ENCODE results near the gene KRTAP1-3. TPM values are rescaled to one million over a fixed set of nuclear protein-coding genes. Genes with fewer than 3 reads are reported as not detected.
"Not testable (repeated sequence)": the region's sequence is repeated elsewhere in the genome, so short reads cannot be mapped to it uniquely, and the experiment has no call there.

KRTAP1-3 gene
- total RNA-seq, 2 donors from 2014 or later, result not detected

DNA sequence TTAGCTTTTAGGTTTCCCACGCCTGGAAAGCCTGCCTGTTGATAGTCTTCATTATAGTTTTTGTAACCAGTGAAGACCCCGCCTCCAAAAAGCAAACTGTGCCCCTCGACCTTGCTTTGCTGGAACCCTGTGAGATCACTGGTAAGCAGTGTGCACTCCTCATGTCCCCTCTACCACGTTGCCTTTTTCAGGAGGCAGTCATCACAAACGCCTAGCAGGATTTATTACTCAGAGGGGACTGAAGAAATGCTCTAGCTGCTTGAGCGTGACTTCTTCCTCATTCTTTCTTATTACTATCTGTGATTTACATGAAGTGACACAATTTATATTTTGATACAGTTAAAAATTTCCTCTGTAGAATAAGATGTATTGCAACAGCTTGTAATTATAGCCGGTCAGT, 19.2 kb downstream of the KRTAP1-3 start:
- no peak for DNase-seq (ENCODE audit: low spot score)
- intact Hi-C loops (cut with DNase I), result no loop called here

DNA sequence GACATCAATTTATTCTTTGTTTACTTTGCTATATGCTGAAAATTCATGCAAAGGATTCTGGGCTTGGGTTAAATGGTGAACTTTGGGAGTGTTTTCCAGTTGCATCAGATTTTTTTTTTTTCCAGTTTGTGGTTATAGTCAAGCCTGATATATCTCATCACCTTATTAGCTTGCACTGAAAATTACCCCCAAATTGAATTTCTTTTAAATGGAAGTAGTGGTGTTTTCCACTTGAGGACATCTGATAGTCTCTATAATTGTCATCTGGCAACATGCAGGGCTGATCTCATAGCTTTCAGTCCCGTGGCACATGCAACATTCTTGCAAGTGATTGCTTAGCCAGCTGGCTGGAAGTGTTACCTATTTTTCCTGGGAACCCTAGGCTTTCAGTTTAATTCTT, 21.1 kb downstream of the KRTAP1-3 start:
- intact Hi-C loops (cut with DNase I), result no loop called here

DNA sequence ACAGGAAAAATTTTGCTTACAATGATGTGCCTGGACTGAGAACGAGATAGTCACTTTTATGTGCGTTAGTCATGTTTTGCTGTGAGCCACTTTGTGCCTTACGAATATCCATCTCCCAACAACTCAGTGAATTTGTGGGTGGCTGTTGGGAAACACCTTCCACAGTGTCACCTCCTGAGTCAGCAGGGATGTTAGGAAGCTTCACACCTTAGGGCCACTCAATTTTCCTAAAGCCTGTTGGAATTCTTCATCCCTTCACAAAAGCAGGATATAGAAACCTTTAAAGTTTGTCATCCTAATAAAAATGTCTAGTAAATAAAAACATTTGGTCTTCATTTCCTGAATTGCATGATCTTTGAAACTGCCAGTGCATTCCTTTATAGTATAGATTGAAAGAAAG, 21.5 kb downstream of the KRTAP1-3 start:
- no peak for DNase-seq (ENCODE audit: low spot score)

More for the DNA sequence above, 21.1 kb downstream of the KRTAP1-3 start:
- DNase-seq (ENCODE audit: low spot score), result no peak

GRCh38 chr17:41012326-41013120, 22.2 kb downstream of the KRTAP1-3 start:
- no peak for DNase-seq (ENCODE audit: low spot score)
- intact Hi-C loops (cut with DNase I), result no loop called here

More for the DNA sequence above, 21.5 kb downstream of the KRTAP1-3 start:
- intact Hi-C loops (cut with DNase I), result no loop called here

- intact Hi-C loops (cut with DNase I), result no loop called here
Measured at GRCh38 chr17:41010441-41010840, 24.2 kb downstream of the KRTAP1-3 start.

DNA sequence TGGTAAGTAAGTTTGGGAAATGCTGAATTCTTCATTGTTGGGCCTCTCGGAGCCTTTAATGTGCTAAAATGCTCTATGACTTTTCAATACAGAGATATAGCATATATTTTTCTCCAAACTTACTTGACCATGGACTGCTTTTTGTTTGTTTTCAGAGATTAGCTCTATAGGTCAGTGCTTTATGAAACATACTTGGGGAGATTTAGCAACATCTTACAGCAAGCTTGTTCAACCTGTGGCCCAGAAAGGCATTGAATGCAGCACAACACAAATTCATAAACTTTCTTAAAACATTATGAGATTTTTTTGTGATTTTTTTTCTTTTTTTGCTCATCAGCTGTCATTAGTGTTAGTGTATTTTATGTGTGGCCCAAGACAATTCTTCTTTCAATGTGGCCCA, 24.7 kb downstream of the KRTAP1-3 start:
- DNase-seq (ENCODE audit: low spot score), result no peak
- intact Hi-C loops (cut with DNase I), result no loop called here

More at GRCh38 chr17:41010441-41010840, 24.2 kb downstream of the KRTAP1-3 start:
- no peak for DNase-seq (ENCODE audit: low spot score)

DNA sequence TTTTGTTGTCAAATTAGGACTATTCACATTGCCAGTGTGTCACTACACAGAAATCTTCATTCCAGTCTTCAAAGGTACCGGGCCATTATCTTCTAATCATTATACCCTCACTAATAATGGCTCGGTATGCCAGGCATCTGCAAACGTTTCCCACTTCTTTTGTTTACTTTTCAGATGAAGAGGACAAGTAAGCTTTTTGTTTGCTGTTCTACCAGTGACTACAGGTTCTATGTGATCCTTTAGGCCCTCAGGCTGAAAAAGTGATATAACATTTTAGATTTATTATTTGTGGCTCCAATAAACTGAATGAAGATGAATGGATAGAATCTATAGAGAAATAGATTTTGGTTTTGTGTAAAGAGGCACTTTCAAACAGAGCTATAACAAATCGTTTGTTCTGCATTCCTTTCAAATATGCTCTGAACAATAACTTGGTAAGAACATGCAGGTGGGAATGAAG, 25.3 kb downstream of the KRTAP1-3 start:
- DNase-seq (ENCODE audit: low spot score), result no peak
- intact Hi-C loops (cut with DNase I), result no loop called here

GRCh38 chr17:41008811-41009210, 25.9 kb downstream of the KRTAP1-3 start, which contains the start of gene KRTAP3-1:
Gene KRTAP3-1 (minus strand): TSS chr17:41009128. CDS start chr17:41009074, 54 bp downstream.
- no peak for DNase-seq (ENCODE audit: low spot score)
- intact Hi-C loops (cut with DNase I), result no loop called here

DNA sequence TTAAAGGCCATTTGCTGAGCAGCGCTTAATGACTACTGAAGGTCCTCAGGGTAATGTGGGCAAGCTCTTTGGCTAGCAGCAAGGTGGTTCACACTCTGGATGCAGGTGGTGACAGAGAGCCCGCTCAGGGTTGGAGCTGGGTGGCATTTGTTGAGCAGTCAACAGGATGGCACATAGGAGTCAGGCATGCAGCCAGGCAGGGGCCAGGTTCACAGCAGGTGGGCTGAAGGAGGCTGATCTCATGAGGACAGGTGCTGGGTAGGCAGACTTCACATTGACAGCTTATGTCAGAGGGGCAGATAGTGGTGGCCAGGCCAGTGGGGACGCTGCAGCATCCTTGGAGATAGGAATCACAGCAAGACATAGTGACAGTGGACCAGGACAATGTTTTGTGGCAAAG, 30.3 kb downstream of the KRTAP1-3 start:
- DNase-seq (ENCODE audit: low spot score), result no peak
- intact Hi-C loops (cut with DNase I), result no loop called here

- no peak for DNase-seq (ENCODE audit: low spot score)
- intact Hi-C loops (cut with DNase I), result no loop called here
Measured at GRCh38 chr17:41003926-41004325, 30.7 kb downstream of the KRTAP1-3 start.

DNA sequence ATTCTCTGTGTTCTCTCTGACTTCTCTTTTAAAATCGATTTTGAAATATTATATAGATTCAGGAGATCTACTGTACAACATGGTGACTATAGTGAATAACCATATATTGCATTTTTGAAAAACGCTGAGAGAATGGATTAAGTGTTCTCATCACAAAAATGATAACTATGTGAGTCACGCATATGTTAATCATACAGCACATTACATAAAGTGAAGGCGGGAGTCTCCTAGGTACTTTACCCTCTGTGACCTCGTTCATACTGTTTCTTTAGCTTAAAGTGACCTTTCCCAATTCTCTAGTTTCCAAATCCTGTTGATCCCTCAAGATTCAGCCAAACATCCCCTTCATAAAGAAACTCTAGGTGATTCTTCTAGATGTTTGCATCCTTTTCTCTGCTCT, 31.9 kb downstream of the KRTAP1-3 start:
- intact Hi-C loops (cut with DNase I), result no loop called here
- DNase-seq (ENCODE audit: low spot score), result no peak

DNA sequence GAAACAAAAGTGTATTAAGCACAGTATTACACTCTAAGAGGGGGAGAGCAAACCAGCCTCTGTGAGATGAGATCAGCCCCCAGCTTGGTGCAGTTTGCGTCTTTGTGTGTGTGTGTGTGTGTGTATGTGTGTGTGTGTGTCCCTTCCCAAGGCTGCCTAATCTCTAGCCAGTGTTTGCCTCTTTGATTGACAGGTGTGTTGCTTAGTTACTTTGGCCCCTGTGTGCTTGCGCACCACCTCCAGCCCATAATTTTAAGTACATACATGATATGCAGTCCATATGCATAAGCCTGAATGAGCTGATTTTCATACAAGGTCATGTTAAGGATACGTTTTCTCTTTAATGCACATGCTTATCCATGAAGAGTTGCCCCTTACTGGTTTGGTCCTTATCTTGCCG, 32.9 kb downstream of the KRTAP1-3 start:
- DNase-seq (ENCODE audit: low spot score), result no peak
- intact Hi-C loops (cut with DNase I), result no loop called here

- intact Hi-C loops (cut with DNase I); DNase-seq (ENCODE audit: low spot score): not testable (repeated sequence)
Measured at GRCh38 chr17:40999563-40999962, 35.1 kb downstream of the KRTAP1-3 start, which contains the start of gene KRTAP3-2. Gene KRTAP3-2 (minus strand): TSS chr17:40999906. CDS start chr17:40999853, 53 bp downstream.

- DNase-seq (ENCODE audit: low spot score), result no peak
- intact Hi-C loops (cut with DNase I), result no loop called here
Measured at GRCh38 chr17:40997361-40997760, 37.3 kb downstream of the KRTAP1-3 start.

DNA sequence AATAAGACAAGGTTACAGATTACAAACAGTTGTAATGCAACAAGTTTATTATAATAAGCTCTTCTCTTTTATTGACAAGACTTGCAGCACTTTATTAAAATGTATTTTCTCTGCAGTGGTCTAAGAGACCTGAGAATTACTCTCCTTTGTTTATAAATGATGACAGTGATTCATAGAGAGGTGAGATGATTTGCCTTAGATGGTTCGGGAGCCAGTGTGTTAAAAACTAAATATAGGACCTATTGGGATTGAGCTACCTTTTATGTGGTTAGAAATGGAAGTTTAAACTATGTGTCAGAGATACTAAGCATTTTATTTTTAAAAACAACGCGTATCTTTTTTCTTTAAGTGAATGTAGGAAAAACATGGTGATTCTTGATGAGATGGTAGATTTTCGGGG, 37.8 kb downstream of the KRTAP1-3 start:
- DNase-seq (ENCODE audit: low spot score), result no peak
- intact Hi-C loops (cut with DNase I), result no loop called here

- intact Hi-C loops (cut with DNase I), result no loop called here
- DNase-seq (ENCODE audit: low spot score), result no peak
Measured at GRCh38 chr17:40995116-40995515, 39.6 kb downstream of the KRTAP1-3 start.

DNA sequence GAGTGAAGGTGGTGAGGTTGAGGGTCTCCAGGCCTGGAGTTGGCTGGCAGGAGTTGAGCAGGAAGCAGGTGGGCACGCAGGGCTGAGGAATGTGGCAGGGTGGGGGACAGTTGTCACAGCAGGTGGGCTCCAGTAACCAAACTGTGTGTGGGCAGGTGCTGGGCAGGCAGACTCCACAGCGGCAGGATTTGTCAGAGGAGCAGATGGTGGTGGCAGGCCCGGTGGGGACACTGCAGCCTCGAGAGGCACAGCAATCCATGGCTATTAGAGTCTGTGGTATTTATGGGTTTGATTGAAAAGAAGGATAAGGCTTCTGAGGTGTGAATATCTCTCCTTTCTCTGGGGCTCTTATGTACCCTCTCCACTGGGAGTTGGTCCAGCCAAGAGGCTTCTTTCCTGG, 40.8 kb downstream of the KRTAP1-3 start, which contains the start of gene KRTAP3-3:
TSS of gene KRTAP3-3 (minus strand) at position 326 of the 400 bp plus-strand sequence. CDS start at position 259, 67 bp downstream.
- intact Hi-C loops (cut with DNase I), result no loop called here
- no peak for DNase-seq (ENCODE audit: low spot score)

- intact Hi-C loops (cut with DNase I), result no loop called here
- no peak for DNase-seq (ENCODE audit: low spot score)
Measured at GRCh38 chr17:40993084-40993483, 41.6 kb downstream of the KRTAP1-3 start.

- no peak for DNase-seq (ENCODE audit: low spot score)
- intact Hi-C loops (cut with DNase I), result no loop called here
Measured at GRCh38 chr17:40992666-40993065, 42.0 kb downstream of the KRTAP1-3 start.

- intact Hi-C loops (cut with DNase I), result loop anchor here in 1 of 2 donors (10.0 kb wide), 1 partner anchor 338 kb away; no protein-coding TSS in a partner anchor
- no peak for DNase-seq (ENCODE audit: low spot score)
Measured at GRCh38 chr17:40986920-40987319, 47.8 kb downstream of the KRTAP1-3 start.

GRCh38 chr17:40984226-40984625, 50.4 kb downstream of the KRTAP1-3 start, which contains the start of gene KRT40:
Gene KRT40 (minus strand): TSS chr17:40984326. CDS start chr17:40984273, 53 bp downstream.
- DNase-seq (ENCODE audit: low spot score), result no peak
- intact Hi-C loops (cut with DNase I), result loop anchor here in 1 of 2 donors (5.0 to 10.0 kb wide), 2 partner anchors 341 to 582 kb away; no protein-coding TSS in a partner anchor

Measured in posterior vena cava (tissue), 2 donors.